IPS-20b (cell line): Measurements from ENCODE around the gene SVIL.
A peak's percentile ranks its signal among the peaks of the same experiment; 100 is the strongest.
"Not testable (repeated sequence)": the region's sequence is repeated elsewhere in the genome, so short reads cannot be mapped to it uniquely, and the experiment has no call there.

Source experiments
- H3K27ac ChIP-seq: one replicate; pipeline ENCODE4 v1.5.1; 2013; ENCODE audit warnings: low read length
- H3K27me3 ChIP-seq: 2 replicates; pipeline ENCODE4 v1.6.1; 2013; ENCODE audit warnings: mild to moderate bottlenecking, low read length, inconsistent platforms; ENCODE audit not compliant: insufficient read depth
- H3K36me3 ChIP-seq: 2 replicates; pipeline ENCODE4 v1.6.1; 2013; ENCODE audit warnings: low read depth, mild to moderate bottlenecking, inconsistent platforms, low read length, moderate library complexity; ENCODE audit not compliant: insufficient read depth
- H3K4me1 ChIP-seq: 2 replicates; pipeline ENCODE4 v1.6.1; 2013; ENCODE audit warnings: mild to moderate bottlenecking, control low read depth, inconsistent platforms, low read length, moderate library complexity; ENCODE audit not compliant: insufficient read depth
- H3K4me3 ChIP-seq: 2 replicates; pipeline ENCODE4 v1.5.1; 2013; ENCODE audit warnings: mild to moderate bottlenecking, low read length, inconsistent platforms
- H3K9ac ChIP-seq: 2 replicates; pipeline ENCODE4 v1.6.1; 2013; ENCODE audit warnings: low read depth, mild to moderate bottlenecking, inconsistent platforms, low read length, moderate library complexity
- H3K9me3 ChIP-seq: 2 replicates; pipeline ENCODE4 v1.6.1; 2013; ENCODE audit warnings: mild to moderate bottlenecking, low read depth, low read length, inconsistent platforms; ENCODE audit not compliant: insufficient read depth

The SVIL gene

DNA sequence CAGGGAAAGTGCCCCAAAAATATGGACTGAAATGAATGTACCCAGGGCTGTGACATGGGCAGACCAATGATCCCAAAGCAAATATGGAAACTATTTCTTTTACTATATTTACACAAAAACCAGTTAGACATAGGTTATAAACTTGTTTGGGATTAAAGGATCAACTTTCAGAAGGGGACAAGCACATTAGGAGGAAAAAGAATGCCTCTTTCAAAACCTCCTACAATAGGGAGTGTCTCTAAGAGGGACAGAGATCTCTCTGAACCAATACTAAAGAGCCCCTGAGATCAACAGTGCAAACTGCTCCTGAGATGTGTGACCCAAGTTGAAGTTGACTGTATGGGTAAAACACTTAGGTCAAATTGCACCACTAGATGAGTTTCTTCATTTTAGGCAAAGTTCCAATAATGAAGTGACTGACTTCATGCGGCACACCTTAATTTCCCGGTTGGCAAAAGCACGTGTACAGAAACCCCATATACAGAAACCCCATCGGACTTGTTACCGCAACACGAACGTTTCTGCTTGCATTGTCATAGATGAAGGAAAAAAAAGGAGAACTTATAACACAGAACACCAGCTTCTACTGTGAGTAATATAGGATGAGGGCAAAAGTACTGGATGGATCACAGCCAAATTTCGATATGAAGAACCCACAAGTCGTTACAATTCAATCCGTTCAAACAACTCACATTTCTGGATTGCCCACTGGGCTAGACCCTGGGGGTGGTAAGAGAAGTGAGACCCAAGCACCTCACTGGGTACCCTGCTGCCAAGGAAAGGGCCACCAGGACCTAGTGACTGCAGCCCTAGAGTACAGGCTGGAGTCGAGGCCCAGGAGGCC is 4.3 kb downstream of the SVIL start:
- no peak overlapping the region for H3K4me3 ChIP-seq
- H3K27me3 ChIP-seq: no peaks in the 10 kb centered on the region
- no peak overlapping the region for H3K9ac ChIP-seq
- H3K27ac ChIP-seq: no peak overlapping the region
- H3K4me1 ChIP-seq: peaks cover 16% of the 10 kb centered on the region
- H3K9me3 ChIP-seq: no peaks in the 10 kb centered on the region
- H3K36me3 ChIP-seq: no peaks in the 10 kb centered on the region

DNA sequence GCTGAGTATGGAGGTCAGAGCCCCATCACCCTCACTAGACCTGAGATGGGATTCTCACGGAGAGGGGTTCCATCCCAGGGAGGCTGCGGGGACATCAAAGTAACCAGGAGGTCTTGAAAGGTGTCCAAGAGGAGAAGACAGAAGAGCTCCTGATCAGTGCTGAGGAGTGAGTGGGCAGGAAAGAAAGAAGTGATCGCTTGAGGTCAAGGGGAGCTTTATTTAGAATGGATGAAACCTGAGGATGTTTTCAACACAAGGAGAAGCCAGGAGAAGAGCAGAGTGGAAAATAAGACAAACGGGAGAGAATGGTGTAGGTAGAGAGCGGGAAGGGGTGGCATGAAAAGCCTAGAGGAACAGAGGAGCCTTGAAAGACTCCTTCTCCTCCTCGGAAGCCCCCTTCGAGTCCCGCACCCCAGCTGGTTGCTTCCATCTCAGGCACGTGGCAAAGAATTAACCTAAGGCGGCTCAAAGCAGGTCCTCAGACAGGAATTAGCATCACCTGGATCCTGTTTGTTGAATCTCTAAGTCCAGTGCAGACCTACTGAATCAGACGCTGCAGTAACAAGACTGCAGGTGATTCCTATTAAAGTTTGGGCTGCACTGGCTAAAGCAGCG is 5.8 kb downstream of the SVIL start:
- H3K9ac ChIP-seq: no peak overlapping the region
- H3K4me1 ChIP-seq: peaks cover 2% of the 10 kb centered on the region
- no peaks in the 10 kb centered on the region for H3K9me3 ChIP-seq
- no peaks in the 10 kb centered on the region for H3K27me3 ChIP-seq
- H3K27ac ChIP-seq: no peak overlapping the region
- H3K36me3 ChIP-seq: no peaks in the 10 kb centered on the region
- no peak overlapping the region for H3K4me3 ChIP-seq

DNA sequence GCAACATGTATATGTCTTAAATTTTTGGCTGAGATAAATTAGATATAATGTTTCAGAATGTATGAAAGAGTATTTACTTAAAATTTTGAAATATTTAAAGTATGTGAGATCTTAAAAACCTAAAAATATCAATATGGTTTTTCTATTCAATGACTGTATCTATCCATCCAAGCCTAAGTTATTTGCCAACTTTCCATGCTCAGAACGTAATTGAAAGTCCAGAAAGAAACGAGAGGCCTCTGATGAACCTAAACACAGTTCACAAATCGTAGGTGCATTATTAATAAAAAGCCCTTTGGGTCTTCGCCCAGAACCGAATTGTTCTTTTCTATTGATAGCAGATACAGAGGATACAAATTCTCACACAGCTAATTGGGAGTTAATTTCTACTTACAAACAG is 6.5 kb downstream of the SVIL start:
- H3K9me3 ChIP-seq: no peaks in the 10 kb centered on the region
- H3K4me3 ChIP-seq: no peak overlapping the region
- no peaks in the 10 kb centered on the region for H3K27me3 ChIP-seq
- no peak overlapping the region for H3K27ac ChIP-seq
- H3K4me1 ChIP-seq: no peaks in the 10 kb centered on the region; the same call in 1 of the 2 replicates
- no peak overlapping the region for H3K9ac ChIP-seq
- no peaks in the 10 kb centered on the region for H3K36me3 ChIP-seq

DNA sequence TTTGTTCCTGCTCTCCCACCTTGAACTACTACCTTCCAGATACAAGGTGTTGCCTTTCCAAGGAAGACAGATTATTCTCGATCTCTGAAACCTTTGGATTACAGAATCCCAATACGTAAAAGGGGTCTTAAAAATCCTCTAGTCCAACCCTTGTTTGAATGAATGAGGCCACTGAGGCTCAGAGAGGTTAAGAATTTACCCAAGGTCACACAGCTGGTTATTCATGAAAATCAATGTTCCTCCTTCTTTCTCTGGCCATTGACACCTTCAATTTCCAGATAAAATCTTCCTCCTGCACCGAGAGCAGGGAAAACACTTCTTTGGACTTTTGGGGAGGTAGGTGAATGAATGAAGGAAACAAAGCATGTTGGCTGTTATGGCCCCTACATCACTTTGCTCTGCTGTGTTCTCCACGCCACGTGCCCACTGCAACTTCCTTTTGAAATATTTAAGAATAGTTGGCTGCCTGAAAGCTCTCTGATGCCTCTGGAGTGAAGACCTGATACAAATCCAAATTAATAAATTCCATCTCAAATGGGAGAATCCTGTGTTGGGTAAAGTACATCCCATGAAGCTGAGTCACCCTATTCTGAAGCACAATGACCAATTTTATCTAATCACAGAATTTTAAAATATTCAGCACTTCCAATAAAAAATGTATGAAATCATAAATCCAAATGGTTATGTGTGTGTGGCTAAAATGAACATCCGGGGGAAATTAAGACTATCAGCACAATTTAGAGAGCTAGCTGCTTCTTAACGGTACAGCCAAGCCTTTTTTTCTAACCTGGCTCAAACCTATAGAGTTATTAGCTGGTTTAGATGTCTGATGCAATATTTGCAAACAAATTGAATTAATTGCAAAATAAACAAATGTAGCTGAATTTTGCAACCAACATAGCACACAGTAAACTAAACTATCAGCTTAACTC is 7.3 kb downstream of the SVIL start:
- no peaks in the 10 kb centered on the region for H3K27me3 ChIP-seq
- H3K4me3 ChIP-seq: no peak overlapping the region
- H3K9ac ChIP-seq: no peak overlapping the region
- no peak overlapping the region for H3K27ac ChIP-seq
- H3K4me1 ChIP-seq: peaks cover under 1% of the 10 kb centered on the region; the same call in 1 of the 2 replicates
- H3K9me3 ChIP-seq: no peaks in the 10 kb centered on the region
- no peaks in the 10 kb centered on the region for H3K36me3 ChIP-seq

- H3K9me3 ChIP-seq, H3K27ac ChIP-seq, H3K27me3 ChIP-seq, H3K4me3 ChIP-seq, H3K4me1 ChIP-seq, H3K36me3 ChIP-seq, H3K9ac ChIP-seq: not testable (repeated sequence)
Measured at GRCh38 chr10:29624357-29624756, 10.4 kb downstream of the SVIL start.

DNA sequence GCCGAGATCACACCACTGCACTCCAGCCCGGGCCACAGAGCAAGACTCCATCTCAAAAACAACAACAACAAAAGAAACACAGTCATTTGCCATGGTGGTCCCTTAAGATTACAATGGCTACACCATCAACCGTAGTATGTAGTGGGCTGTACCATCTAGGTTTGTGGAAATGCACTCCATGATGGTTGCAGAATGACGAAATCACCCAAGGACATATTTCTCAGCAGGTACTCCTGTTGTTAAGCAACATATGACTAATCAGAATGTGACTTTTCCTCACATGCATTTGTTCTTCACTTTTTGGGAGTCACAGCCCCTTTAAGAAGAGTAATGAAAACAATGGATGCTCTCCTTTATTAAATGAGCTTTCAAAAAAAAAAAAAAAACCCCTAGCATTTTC is 11.0 kb downstream of the SVIL start:
- no peak overlapping the region for H3K4me3 ChIP-seq

GRCh38 chr10:29622382-29622922 is 12.3 kb downstream of the SVIL start:
- Histone ChIP-seq H3K27me3 (no peaks in the 10 kb centered on the region), H3K4me1 (peaks cover 25% of the 10 kb centered on the region), H3K27ac (no peak overlapping the region), H3K36me3 (no peaks in the 10 kb centered on the region), H3K4me3 (no peak overlapping the region), H3K9me3 (no peaks in the 10 kb centered on the region), H3K9ac (no peak overlapping the region)

More for the DNA sequence above, 11.0 kb downstream of the SVIL start:
- Histone ChIP-seq H3K4me1 (peaks cover 14% of the 10 kb centered on the region), H3K27me3 (no peaks in the 10 kb centered on the region), H3K27ac (no peak overlapping the region), H3K36me3 (no peaks in the 10 kb centered on the region), H3K9me3 (no peaks in the 10 kb centered on the region), H3K9ac (no peak overlapping the region)

DNA sequence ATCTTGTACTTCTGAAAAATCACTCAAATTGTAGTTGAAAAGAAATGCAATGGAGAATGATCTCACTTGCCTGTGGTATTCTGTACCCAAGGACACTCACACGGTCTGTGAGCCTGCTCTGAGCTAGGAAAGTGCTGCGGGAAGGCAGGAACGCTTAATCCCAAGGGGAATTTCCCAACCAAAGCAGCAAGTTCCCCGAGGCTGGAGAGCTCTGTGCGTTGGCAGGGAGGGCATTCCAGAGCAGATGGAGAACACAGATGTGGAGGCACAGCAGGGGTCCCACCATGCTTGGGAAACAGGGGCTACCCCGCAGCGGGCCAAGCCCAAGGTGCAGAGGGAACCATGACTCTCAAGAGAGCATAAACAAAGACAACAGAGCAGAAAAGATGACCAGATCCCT is 13.6 kb downstream of the SVIL start:
- Histone ChIP-seq H3K36me3 (no peaks in the 10 kb centered on the region), H3K27me3 (no peaks in the 10 kb centered on the region), H3K9ac (no peak overlapping the region), H3K27ac (no peak overlapping the region), H3K4me1 (peaks cover 25% of the 10 kb centered on the region), H3K9me3 (no peaks in the 10 kb centered on the region), H3K4me3 (no peak overlapping the region)

GRCh38 chr10:29620112-29620690 is 14.6 kb downstream of the SVIL start:
- Histone ChIP-seq H3K27me3 (no peaks in the 10 kb centered on the region), H3K27ac (no peak overlapping the region), H3K4me3 (no peak overlapping the region), H3K9me3 (no peaks in the 10 kb centered on the region), H3K4me1 (peaks cover 25% of the 10 kb centered on the region), H3K9ac (no peak overlapping the region), H3K36me3 (no peaks in the 10 kb centered on the region)

DNA sequence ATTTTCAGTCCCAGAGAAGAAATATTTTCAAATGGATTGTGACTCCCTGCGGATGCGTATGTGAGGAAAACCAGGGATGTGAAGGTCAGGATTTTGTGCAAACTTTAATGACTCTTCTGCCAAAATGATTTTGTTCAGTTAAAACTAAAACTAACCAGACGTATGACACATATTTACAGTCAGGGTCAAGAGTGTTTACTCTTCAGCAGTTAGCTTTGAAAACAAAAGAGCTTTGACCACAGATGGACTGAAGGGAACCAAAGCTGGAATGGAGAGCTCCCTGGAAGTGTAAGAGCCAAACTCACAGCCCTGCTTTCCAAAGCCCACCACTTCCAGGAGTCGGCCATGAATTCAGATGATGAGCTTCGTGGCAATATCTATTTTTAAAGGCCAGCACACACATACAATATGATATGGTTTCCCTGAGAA is 15.5 kb downstream of the SVIL start:
- no peak overlapping the region for H3K4me3 ChIP-seq
- no peak overlapping the region for H3K27ac ChIP-seq
- H3K4me1 ChIP-seq: peaks cover 25% of the 10 kb centered on the region
- H3K36me3 ChIP-seq: no peaks in the 10 kb centered on the region
- no peaks in the 10 kb centered on the region for H3K9me3 ChIP-seq
- no peaks in the 10 kb centered on the region for H3K27me3 ChIP-seq
- H3K9ac ChIP-seq: peak overlapping the region; percentile 10; the same call in 1 of the 2 replicates
